NOMO-1 treated with dmso at 0.1 percent for 144 hours (cell line): Measurements from ENCODE around the gene CUL1.

Experiments
- DNase-seq: peaks from one replicate; lab custom pipeline; 2025; ENCODE audit not compliant: unreplicated experiment; lab: John Stamatoyannopoulos, UW

Gene CUL1

GRCh38 chr7:148717266-148717793 lies 18.6 kb downstream of the CUL1 start:
- no peak for DNase-seq

GRCh38 chr7:148718431-148718830 lies 19.7 kb downstream of the CUL1 start:
- DNase-seq: no peak

- no peak for DNase-seq
These were observed 21.1 kb downstream of the CUL1 start for GRCh38 chr7:148719753-148720152.

- DNase-seq: no peak
These were observed 21.8 kb downstream of the CUL1 start for GRCh38 chr7:148720472-148720871.

- no peak for DNase-seq
These were observed 22.7 kb downstream of the CUL1 start for GRCh38 chr7:148721390-148721789.

- no peak for DNase-seq
These were observed 23.9 kb downstream of the CUL1 start for GRCh38 chr7:148722340-148723165.

GRCh38 chr7:148723166-148723559 lies 24.5 kb downstream of the CUL1 start:
- DNase-seq: no peak

GRCh38 chr7:148723846-148724245 lies 25.1 kb downstream of the CUL1 start:
- no peak for DNase-seq

GRCh38 chr7:148726385-148726784 lies 27.7 kb downstream of the CUL1 start:
- DNase-seq: no peak

GRCh38 chr7:148727501-148728278 lies 29.0 kb downstream of the CUL1 start:
- no peak for DNase-seq

GRCh38 chr7:148729984-148730733 lies 31.5 kb downstream of the CUL1 start:
- DNase-seq: no peak

- DNase-seq: no peak
These were observed 34.2 kb downstream of the CUL1 start for GRCh38 chr7:148732862-148733261.

- DNase-seq: no peak
These were observed 34.8 kb downstream of the CUL1 start for GRCh38 chr7:148733496-148733895.

- DNase-seq: no peak
These were observed 36.4 kb downstream of the CUL1 start for GRCh38 chr7:148735141-148735540.

- DNase-seq: no peak
These were observed 37.3 kb downstream of the CUL1 start for GRCh38 chr7:148735967-148736366.

GRCh38 chr7:148738737-148739535 lies 40.2 kb downstream of the CUL1 start:
- DNase-seq: no peak

- no peak for DNase-seq
These were observed 47.4 kb downstream of the CUL1 start for GRCh38 chr7:148746135-148746534.

GRCh38 chr7:148747274-148747673 lies 48.6 kb downstream of the CUL1 start:
- DNase-seq: no peak

GRCh38 chr7:148750442-148751355 lies 52.0 kb downstream of the CUL1 start:
- DNase-seq: no peak
